Adipose tissue (tissue), 3 donors: ENCODE data around the gene OR8B12. TPM values are rescaled to one million over a fixed set of nuclear protein-coding genes. Genes with fewer than 3 reads are reported as not detected.

Experiments
- H3K27ac ChIP-seq: one replicate; pipeline ENCODE4 v1.5.1; 2013; ENCODE audit warnings: low read depth, low read length
- WGBS, 3 donors: extraction: QIAGEN DNeasy Blood & Tissue Kit; methylation state at CpG; one replicate each; pipeline ENCODE4 v1.1.7; 2013; 5-methylcytosine and 5-hydroxymethylcytosine counted together
- polyA plus RNA-seq, 3 donors: library from polyadenylated mRNA; stranded (reverse); fragments of 200-250 nt; gene quantifications; one replicate each; pipeline ENCODE4 v1.2.3, GENCODE V29; 2013
- donor health status: healthy with polysubstance abuse.
- donor health status: Bipolar disorder and iron deficiency.
- donor health status: healthy.

The OR8B12 gene, protein sequence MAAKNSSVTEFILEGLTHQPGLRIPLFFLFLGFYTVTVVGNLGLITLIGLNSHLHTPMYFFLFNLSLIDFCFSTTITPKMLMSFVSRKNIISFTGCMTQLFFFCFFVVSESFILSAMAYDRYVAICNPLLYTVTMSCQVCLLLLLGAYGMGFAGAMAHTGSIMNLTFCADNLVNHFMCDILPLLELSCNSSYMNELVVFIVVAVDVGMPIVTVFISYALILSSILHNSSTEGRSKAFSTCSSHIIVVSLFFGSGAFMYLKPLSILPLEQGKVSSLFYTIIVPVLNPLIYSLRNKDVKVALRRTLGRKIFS
- not detected for polyA plus RNA-seq

DNA sequence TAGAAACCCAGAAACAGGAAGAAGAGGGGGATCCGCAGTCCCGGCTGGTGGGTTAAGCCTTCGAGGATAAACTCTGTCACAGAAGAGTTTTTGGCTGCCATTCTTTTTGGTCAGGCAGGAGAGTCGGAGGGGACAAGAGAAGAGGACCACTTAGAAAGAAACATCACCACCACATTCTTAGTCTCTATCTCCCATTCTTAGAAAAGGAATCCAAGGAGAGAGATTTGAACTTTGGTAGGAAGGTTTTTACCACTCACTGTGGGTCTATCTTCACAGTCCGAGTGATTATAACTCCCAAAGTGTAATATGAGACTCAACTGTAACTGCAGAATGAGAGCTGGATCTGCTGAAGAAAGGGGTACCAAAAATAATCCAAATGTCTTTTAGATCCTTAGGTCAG lies at the start of gene OR8B12:
Gene OR8B12, minus strand, starts transcription at position 101 of the 400 bp plus-strand sequence. Its CDS starts 0 bp downstream, at position 101.
- 79 to 87% (median 84%) methylated on average over 5 of the region's 5 CpGs for WGBS, 3 donors

DNA sequence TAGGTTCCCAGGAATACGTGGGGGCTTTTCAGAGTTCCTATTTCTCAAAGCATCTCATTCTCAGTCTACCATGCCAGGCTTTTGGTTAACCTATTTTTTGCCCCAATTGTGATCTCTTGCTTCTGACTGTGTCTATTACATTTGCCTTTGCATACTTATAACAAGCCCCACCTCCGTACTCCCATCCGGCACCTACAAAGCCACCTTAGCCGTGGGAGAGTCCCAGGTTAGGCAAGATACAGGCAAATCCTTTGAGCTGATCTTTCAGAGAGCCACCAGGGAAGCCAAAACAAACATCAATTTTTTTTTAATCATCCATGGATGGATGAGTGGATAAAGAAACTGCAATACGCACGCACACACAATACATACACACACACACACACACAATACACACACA lies 49.2 kb upstream of the OR8B12 start:
- H3K27ac ChIP-seq: no peak overlapping the region
- WGBS, 3 donors: 76 to 87% (median 85%) methylated on average over 6 of the region's 6 CpGs

More for the DNA sequence above, at the start of gene OR8B12:
- H3K27ac ChIP-seq: no peak within 1 kb of the TSS

DNA sequence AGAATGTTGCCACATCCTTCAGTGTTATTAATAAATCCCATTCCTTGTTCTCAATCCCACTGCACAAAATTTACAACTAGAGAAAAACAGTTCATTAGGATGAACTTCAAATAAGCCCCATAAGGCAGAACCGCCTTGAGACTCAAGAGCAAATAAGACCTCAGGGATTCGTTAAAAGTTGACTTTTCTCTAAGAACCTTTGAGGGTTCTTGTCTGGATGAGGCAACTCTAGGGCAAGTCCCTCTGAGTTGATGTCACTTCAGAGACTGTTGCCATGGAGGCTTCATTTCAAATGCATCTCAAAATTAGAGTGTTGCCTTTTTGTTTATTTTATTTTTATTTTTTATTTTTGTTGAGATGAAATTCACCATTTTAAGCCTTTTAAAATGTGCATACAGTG lies 48.0 kb upstream of the OR8B12 start:
- H3K27ac ChIP-seq: no peak overlapping the region
- WGBS, 3 donors: 63 to 87% (median 86%) methylated on average over 2 of the region's 2 CpGs

DNA sequence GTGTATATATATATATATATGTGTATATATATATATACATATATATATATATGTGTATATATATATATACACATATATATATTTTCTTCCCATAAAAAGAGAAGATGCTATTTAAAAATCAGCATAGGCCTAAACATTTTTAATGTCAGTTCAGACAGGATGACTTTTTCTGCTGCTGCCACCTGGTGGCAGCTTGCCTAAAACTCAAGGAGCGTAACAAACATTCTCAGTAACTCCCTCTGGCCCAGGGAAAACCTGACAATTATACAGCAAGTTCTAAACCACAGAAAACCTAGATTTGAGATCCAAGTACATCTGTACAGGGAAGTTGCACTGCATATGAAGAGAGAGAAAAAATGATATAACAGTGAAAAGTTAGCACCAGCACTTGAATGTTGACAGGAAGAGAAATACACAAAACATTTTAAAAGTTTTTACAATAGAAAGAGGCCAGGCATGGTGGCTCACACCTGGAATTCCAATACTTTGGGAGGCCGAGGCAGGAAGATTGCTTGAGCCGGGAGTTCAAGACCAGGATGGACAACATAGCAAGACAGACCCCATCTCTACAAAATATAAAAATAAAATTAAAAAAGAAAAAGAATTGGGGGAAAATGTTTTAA lies 42.9 kb upstream of the OR8B12 start:
- 32 to 49% (median 46%) methylated on average over 3 of the region's 3 CpGs for WGBS, 3 donors
- no peak overlapping the region for H3K27ac ChIP-seq

DNA sequence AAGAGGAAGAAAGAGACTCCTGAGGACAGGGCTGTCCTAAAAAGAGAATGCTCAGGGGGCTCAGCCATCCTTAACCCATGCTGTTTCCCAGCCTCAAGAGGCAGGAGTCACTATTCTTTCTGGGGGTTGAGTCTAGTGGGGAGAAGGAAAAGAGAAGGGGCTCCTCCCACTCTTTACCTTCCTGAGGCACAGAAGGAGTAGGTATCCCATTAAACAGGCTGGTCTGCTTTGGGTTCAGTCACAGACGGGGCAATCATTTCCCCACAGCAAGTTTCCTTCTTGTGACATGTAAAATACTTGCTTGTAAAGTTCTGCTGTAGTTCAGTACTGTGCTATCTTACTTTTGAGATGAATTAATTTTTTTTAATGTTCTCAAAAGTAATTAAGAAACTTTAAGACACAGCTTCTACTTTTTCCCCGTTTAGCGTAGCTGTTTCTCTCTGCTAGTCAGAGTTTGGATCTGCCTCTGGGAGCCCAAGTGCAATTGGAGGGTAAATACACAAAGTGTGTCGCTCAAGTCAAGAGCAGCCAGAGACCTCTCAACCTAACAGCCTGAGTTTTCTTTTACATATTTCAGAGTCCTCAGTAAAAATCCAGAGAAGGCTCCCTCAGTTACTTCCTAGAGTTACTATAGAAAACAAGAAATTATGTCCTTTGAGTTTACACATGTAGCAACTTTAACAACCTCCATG lies 41.4 kb upstream of the OR8B12 start:
- 61 to 77% (median 73%) methylated on average over 4 of the region's 4 CpGs for WGBS, 3 donors
- H3K27ac ChIP-seq: no peak overlapping the region

DNA sequence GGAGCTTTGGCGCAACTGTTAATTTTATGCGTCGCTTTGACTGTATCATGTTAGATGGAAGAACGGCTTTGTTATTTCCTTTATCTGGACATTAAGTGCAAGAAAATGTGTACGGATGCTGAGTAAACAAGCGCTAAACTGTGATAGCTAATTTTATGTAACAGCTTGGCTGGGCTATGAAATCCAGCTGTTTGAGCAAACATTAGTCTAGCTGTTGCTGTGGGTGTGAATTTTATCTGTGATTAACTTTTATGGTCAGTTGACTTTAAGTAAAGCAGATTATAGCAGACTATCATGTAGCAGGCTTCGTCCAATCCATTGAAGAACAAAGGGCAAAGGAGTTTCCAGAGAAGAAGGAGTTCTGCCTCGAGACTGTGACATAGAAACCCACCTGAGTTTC lies 40.3 kb upstream of the OR8B12 start:
- no peak overlapping the region for H3K27ac ChIP-seq
- 47 to 86% (median 77%) methylated on average over 8 of the region's 8 CpGs for WGBS, 3 donors

DNA sequence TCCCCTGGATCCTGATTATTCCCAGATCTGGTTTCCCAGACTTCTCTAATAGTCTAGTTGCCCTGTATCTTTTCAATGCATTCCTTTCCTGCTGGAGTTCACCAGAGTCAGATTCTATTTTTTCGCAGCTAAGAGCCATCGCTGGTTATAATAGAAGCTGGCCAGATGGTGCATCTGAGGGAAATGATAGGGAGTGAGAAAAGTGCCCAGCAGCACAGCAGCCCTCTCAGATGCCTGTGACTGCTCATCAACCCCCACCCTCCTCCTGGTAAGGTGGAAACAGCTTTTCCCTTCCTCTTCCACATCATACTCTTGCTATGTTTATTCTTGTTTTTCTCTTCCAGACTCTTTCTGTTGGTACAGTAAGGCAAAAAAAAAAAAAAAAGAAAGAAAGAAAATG lies 39.1 kb upstream of the OR8B12 start:
- WGBS, 3 donors: 80 to 86% (median 86%) methylated on average over 2 of the region's 2 CpGs
- H3K27ac ChIP-seq: no peak overlapping the region

DNA sequence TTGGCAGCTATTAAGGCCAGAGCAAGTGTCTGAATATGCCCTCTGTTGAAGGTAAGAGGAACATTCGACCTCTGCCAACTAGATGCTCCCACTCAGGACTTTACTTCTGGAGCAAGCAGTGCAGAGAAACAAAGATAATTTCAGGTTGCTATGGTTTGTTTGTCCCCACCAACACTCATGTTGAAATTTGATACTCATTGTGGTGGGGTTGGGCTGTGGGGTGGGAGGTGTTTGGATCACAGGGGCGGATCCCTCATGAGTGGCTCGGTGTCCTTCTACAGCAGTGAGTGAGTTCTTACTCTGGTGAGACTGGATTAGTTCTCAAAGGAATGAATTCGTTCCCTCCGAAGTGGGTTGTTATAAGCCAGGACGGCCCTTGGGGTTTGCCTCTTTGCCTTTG lies 38.4 kb upstream of the OR8B12 start:
- no peak overlapping the region for H3K27ac ChIP-seq
- WGBS, 3 donors: 63 to 85% (median 83%) methylated on average over 6 of the region's 6 CpGs

DNA sequence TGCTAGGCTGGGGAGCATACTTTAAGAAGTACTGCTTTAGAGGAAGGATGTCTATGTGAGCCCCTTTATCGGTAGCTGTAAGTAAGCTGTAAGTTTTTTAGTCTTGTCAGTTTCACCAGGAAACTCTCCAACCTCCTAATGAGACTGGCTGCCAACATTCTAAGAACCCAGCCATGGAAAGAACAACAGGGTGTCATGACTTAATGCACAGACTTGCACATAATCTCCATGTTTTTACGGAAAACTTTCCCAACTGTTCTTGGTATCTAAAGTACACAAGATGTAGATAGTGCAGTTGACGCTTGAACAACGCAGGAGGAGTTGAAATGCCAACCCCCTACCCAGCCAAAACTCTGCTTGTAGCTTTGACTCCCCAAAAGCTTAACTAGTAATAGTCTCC lies 35.3 kb upstream of the OR8B12 start:
- H3K27ac ChIP-seq: no peak overlapping the region
- 36 to 82% (median 82%) methylated on average over 4 of the region's 4 CpGs for WGBS, 3 donors

DNA sequence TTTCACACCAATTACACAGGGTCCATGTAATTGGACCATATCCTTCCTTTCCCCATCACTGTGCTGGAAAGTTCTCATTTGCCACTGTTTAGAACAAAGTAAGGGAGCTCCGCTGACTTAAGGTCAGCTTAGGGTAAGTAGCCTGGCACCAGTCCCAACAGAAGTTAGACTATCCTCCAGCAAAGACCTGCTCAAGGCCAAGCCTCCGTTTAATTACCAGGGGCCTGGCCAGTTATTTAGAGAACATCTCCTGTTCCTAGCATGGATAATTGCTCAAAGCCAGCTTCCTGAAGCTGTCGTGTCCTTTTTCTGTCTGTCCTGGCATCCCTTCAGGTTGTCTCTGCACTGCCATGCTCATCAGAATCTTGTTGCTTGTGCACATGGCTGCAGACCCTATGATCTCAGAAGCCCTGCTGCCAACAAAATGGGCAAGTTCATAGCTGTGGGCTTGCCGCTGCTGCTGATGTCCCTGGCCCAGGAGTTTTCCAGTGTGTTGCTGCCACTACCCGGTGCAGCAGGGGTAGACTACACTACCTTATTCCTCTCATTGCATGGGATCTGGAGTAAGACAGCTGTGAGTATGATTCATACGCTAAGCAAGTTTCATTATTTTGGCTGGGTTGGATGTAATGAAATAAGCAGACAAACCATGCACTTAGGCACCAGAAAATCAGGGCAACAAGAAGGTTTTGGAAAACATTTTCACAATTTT lies 34.4 kb upstream of the OR8B12 start:
- no peak overlapping the region for H3K27ac ChIP-seq
- WGBS, 3 donors: 68 to 73% (median 69%) methylated on average over 6 of the region's 6 CpGs

DNA sequence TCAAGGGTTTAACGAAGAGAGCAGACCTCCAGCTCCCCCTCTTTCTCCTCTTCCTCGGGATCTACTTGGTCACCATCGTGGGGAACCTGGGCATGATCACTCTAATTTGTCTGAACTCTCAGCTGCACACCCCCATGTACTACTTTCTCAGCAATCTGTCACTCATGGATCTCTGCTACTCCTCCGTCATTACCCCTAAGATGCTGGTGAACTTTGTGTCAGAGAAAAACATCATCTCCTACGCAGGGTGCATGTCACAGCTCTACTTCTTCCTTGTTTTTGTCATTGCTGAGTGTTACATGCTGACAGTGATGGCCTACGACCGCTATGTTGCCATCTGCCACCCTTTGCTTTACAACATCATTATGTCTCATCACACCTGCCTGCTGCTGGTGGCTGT lies 26.7 kb upstream of the OR8B12 start:
- WGBS, 3 donors: 71 to 85% (median 78%) methylated on average over 7 of the region's 7 CpGs

DNA sequence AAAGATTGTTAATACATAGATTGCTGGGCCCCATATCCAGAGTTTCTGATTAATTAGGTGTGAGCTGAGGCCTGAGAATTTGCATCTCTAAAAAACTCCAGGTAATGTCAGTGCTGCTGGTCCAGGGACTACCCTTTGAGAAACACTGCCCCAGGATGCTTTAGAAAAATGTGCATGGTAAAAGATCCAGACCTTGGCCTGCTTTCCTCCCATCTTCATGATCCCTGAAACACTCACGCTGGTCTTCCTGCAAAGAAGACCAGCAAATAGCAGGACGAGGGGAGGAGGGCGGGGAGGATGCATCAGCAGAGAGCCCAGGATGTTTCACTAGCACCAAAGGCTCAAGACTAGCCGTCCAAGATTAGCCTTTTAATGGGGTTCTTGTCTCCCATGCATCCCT lies 26.2 kb upstream of the OR8B12 start, which contains the start of gene OR8A1:
Gene OR8A1, plus strand, starts transcription at position 301 of the 400 bp plus-strand sequence. CDS start 123 bp downstream, outside the sequence.
- no peak within 1 kb of the TSS for H3K27ac ChIP-seq
- WGBS, 3 donors: 40 to 70% (median 54%) methylated on average over 4 of the region's 4 CpGs

More for the DNA sequence above, 26.7 kb upstream of the OR8B12 start:
- H3K27ac ChIP-seq: no peak overlapping the region

DNA sequence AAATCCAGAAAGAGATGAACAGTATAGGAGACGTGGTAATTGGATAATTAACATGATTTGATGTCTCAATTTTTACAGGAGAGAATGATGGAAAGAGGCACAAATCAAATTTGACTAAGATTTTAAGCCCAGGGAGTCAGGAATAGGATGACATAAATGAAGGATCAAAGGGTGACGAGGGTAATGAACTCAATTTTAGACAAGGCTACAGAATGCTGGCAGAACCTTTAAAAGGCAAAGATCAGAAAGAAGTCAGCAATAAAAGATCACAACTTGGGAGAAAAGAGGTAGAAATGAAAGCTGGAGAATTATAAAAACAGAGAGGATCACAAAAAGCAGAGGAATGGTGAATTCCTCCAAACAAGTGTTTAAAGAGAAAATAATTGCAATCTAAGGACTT lies 13.4 kb upstream of the OR8B12 start:
- no peak overlapping the region for H3K27ac ChIP-seq
- 41 to 64% (median 59%) methylated on average over 2 of the region's 2 CpGs for WGBS, 3 donors

DNA sequence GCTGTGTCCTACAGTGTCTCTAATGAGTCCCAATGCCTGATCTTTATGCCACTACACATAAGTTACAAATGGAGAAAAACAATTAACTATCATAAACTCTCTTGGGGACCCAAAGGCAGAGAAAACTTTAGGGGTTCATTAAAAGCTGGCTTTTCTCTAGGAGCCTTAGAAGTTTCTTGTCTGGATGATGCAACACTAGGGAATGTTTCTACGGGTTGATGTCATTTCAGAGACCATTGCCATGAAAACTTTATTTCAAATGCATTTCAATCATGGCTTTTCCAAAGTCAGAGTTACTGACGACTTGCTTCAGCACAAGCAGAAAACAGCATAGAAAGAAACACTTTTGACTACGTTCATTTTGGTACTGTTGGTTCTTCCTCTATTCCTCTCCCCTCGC lies 8.5 kb upstream of the OR8B12 start:
- no peak overlapping the region for H3K27ac ChIP-seq
- WGBS, 3 donors: 81 to 91% (median 86%) methylated on average over 4 of the region's 4 CpGs

DNA sequence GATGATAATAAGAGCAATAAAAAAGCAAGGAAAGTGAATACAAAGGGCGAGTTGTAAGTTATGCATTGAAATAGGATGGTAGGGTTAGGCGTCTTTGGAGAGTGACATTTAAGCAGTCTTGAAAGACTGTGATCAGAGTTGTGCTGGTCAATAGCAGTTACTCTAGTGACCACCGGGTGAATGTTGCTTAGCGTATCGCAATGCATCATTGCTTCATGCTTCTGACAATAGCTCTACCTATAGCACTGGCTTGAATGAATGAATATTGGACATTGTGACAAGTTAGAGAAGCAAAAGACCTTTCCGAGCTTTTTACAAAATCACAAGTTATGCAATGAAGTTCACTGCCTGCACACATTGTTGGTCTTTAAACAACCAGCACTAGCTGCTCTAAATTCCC lies 7.7 kb upstream of the OR8B12 start:
- 75 to 86% (median 85%) methylated on average over 6 of the region's 6 CpGs for WGBS, 3 donors
- no peak overlapping the region for H3K27ac ChIP-seq

DNA sequence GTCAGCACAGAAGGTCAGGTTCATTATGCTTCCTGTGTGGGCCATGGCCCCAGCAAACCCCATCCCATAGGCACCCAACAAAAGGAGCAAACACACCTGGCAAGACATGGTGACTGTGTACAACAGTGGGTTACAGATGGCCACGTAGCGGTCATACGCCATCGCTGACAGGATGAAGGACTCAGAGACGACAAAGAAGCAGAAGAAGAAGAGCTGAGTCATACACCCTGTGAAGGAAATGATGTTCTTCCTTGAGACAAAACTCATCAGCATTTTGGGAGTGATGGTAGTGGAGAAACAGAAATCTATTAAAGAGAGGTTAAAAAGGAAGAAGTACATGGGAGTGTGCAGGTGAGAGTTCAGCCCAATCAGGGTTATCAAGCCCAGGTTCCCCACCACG lies 309 bp downstream of the OR8B12 start:
- WGBS, 3 donors: 70 to 81% (median 74%) methylated on average over 6 of the region's 6 CpGs
- no peak overlapping the region for H3K27ac ChIP-seq

DNA sequence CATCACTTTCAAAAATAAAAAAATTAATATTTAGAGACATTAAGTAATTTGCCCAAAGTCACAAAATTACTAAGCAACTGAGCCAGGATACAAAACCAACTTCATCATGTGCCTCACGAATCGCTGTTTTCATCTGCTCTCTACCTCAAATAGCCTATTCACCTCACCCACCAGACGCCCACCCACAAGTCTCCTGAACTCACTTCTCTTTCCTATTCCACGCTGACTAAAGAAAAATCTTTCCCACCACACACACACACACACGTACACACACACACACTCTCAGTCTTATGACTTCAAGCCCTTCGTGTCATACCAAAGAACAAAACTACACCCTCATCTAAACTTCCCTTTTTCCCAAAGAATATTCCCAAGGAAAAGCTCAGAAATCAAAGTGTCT lies 2.2 kb downstream of the OR8B12 start:
- no peak overlapping the region for H3K27ac ChIP-seq
- 74 to 78% (median 78%) methylated on average over 6 of the region's 6 CpGs for WGBS, 3 donors

DNA sequence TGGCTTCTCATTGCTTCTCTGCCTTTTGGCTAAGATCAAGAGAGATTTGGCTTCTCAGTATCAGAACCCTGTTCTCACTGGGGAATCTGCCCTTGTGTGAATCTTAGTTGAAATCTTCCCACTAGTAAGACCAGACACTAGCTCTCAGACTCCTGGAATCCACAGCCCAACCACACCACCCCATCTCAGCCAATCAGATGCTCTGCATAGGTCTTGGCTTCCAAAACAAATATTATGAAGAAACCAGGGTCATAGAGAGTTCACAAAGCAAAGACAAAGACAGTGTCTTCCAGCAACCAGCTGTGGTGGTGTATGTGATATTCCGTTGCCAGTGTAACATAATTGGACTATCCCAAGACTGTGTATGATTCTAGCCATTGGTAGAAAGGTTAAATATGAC lies 5.4 kb downstream of the OR8B12 start:
- WGBS, 3 donors: 43 to 65% (median 61%) methylated on average over 1 of the region's 1 CpG
- no peak overlapping the region for H3K27ac ChIP-seq

DNA sequence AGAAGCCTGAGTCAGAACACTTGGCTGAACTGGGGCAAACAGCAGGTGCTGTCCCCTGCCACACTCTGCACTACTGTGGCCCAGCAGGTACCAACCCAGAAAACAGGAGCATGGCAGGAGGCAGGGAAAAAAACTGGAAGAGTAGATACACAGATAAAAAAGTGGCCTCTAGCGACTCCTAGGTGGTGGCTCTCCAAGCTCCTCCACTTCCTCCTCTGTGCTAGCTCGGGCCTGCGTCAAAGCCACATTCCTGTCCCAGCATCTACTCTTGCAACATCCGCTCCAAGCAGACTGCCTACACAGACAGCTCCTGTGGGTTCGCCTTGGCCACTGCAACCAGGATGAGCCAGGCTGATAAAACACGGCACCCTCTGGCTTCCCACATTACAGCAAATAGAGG lies 6.9 kb downstream of the OR8B12 start:
- H3K27ac ChIP-seq: no peak overlapping the region
- 19 to 35% (median 30%) methylated on average over 6 of the region's 6 CpGs for WGBS, 3 donors
